HEK293 (cell line): ENCODE measurements around the gene BIRC3.

Experiments
- YY1 ChIP-seq: fragments of 450-650 bp; formaldehyde crosslinking; IDR thresholded peaks from 2 replicates; pipeline ENCODE4 v1.5.1; 2018; ENCODE audit warnings: missing biosample characterization, missing genetic modification characterization
- ZBTB17 ChIP-seq: fragments of 450-650 bp; formaldehyde crosslinking; IDR thresholded peaks from 2 replicates; pipeline ENCODE4 v1.5.1; 2016; ENCODE audit warnings: missing biosample characterization, missing genetic modification characterization
- ZNF19 ChIP-seq: fragments of 450-650 bp; formaldehyde crosslinking; IDR thresholded peaks from 2 replicates; pipeline ENCODE4; 2016; ENCODE audit warnings: missing biosample characterization, missing genetic modification characterization, low read depth
- ZNF202 ChIP-seq: fragments of 450-650 bp; formaldehyde crosslinking; IDR thresholded peaks from 2 replicates; pipeline ENCODE4 v1.5.1; 2016; ENCODE audit warnings: missing biosample characterization, missing genetic modification characterization, borderline replicate concordance
- ZNF274 ChIP-seq, 2 experiments: fragments of 200-500 bp in 1 of 2; fragments of 450-650 bp in 1 of 2; sonication (Bioruptor generic) in 1 of 2; formaldehyde crosslinking in 1 of 2; IDR thresholded peaks; 2 replicates each; pipeline versions ENCODE4 v1.5.1 to v1.6.1; 2014 to 2016; ENCODE audit warnings: borderline replicate concordance in 1 of 2, inconsistent platforms in 1 of 2, low read length in 1 of 2, missing biosample characterization in 1 of 2, missing genetic modification characterization in 1 of 2
- ZNF292 ChIP-seq: fragments of 450-650 bp; formaldehyde crosslinking; IDR thresholded peaks from 2 replicates; pipeline ENCODE4 v1.5.1; 2016; ENCODE audit warnings: low read depth, missing biosample characterization, missing genetic modification characterization, borderline replicate concordance
- ZNF311 ChIP-seq: fragments of 450-650 bp; formaldehyde crosslinking; IDR thresholded peaks from 2 replicates; pipeline ENCODE4 v1.5.1; 2017; ENCODE audit warnings: missing biosample characterization, missing genetic modification characterization, borderline replicate concordance
- ZNF416 ChIP-seq: fragments of 450-650 bp; formaldehyde crosslinking; IDR thresholded peaks from 2 replicates; pipeline ENCODE4 v1.5.1; 2016; ENCODE audit warnings: missing biosample characterization, missing genetic modification characterization
- TF ChIP-seq, protein P1 (sequence below): fragments of 450-650 bp; formaldehyde crosslinking; IDR thresholded peaks from 2 replicates; pipeline ENCODE4 v1.5.1; 2016; ENCODE audit warnings: missing biosample characterization, missing genetic modification characterization
- TF ChIP-seq, protein P2 (sequence below): fragments of 450-650 bp; formaldehyde crosslinking; IDR thresholded peaks from 2 replicates; pipeline ENCODE4 v1.5.1; 2016; ENCODE audit warnings: missing biosample characterization, missing genetic modification characterization
- TF ChIP-seq, protein P3 (sequence below): fragments of 450-650 bp; formaldehyde crosslinking; IDR thresholded peaks from 2 replicates; pipeline ENCODE4 v1.5.1; 2016; ENCODE audit warnings: missing biosample characterization, missing genetic modification characterization
- TF ChIP-seq, protein P4 (sequence below): fragments of 450-650 bp; formaldehyde crosslinking; IDR thresholded peaks from 2 replicates; pipeline ENCODE4 v1.5.1; 2016; ENCODE audit warnings: missing biosample characterization, missing genetic modification characterization

GRCh38 chr11:102302241-102302640 is 15.0 kb upstream of the BIRC3 start:
- TF ChIP-seq ZNF274 (IDR thresholded peaks at IDR 0.05; ENCODE audit: low read length) (no peak), ZNF274 (tag by site-specific recombination; IDR thresholded peaks at IDR 0.05; ENCODE audit: borderline replicate concordance) (no peak), ZNF202 (no peak), ZNF19 (tag by site-specific recombination) (no peak), ZBTB17 (tag by site-specific recombination) (no peak), ZNF292 (tag by site-specific recombination) (no peak), ZNF416 (tag by site-specific recombination) (no peak), YY1 (tag by site-specific recombination) (no peak), ZNF311 (no peak)
- TF ChIP-seq, protein P1, sequence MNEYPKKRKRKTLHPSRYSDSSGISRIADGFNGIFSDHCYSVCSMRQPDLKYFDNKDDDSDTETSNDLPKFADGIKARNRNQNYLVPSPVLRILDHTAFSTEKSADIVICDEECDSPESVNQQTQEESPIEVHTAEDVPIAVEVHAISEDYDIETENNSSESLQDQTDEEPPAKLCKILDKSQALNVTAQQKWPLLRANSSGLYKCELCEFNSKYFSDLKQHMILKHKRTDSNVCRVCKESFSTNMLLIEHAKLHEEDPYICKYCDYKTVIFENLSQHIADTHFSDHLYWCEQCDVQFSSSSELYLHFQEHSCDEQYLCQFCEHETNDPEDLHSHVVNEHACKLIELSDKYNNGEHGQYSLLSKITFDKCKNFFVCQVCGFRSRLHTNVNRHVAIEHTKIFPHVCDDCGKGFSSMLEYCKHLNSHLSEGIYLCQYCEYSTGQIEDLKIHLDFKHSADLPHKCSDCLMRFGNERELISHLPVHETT (tag by site-specific recombination) = no peak
- TF ChIP-seq, protein P2, sequence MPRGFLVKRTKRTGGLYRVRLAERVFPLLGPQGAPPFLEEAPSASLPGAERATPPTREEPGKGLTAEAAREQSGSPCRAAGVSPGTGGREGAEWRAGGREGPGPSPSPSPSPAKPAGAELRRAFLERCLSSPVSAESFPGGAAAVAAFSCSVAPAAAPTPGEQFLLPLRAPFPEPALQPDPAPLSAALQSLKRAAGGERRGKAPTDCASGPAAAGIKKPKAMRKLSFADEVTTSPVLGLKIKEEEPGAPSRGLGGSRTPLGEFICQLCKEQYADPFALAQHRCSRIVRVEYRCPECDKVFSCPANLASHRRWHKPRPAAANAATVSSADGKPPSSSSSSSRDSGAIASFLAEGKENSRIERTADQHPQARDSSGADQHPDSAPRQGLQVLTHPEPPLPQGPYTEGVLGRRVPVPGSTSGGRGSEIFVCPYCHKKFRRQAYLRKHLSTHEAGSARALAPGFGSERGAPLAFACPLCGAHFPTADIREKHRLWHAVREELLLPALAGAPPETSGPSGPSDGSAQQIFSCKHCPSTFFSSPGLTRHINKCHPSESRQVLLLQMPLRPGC (tag by site-specific recombination) = no peak
- TF ChIP-seq, protein P3, sequence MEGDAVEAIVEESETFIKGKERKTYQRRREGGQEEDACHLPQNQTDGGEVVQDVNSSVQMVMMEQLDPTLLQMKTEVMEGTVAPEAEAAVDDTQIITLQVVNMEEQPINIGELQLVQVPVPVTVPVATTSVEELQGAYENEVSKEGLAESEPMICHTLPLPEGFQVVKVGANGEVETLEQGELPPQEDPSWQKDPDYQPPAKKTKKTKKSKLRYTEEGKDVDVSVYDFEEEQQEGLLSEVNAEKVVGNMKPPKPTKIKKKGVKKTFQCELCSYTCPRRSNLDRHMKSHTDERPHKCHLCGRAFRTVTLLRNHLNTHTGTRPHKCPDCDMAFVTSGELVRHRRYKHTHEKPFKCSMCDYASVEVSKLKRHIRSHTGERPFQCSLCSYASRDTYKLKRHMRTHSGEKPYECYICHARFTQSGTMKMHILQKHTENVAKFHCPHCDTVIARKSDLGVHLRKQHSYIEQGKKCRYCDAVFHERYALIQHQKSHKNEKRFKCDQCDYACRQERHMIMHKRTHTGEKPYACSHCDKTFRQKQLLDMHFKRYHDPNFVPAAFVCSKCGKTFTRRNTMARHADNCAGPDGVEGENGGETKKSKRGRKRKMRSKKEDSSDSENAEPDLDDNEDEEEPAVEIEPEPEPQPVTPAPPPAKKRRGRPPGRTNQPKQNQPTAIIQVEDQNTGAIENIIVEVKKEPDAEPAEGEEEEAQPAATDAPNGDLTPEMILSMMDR (tag by site-specific recombination) = no peak
- TF ChIP-seq, protein P4, sequence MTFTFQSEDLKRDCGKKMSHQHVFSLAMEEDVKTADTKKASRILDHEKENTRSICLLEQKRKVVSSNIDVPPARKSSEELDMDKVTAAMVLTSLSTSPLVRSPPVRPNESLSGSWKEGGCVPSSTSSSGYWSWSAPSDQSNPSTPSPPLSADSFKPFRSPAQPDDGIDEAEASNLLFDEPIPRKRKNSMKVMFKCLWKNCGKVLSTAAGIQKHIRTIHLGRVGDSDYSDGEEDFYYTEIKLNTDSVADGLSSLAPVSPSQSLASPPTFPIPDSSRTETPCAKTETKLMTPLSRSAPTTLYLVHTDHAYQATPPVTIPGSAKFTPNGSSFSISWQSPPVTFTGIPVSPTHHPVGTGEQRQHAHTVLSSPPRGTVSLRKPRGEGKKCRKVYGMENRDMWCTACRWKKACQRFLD (tag by site-specific recombination) = no peak
